Stomach smooth muscle (tissue), 2 donors: Measurements from ENCODE around the gene TBCEL.

Experiments used
- H3K27ac ChIP-seq: one replicate; pipeline ENCODE4 v1.7.0; 2013; ENCODE audit warnings: mild to moderate bottlenecking, low read length, inconsistent platforms
- H3K27me3 ChIP-seq, 2 donors: one replicate each; pipeline ENCODE4 v1.7.0; 2013; ENCODE audit warnings: low read length in 2 of 2; ENCODE audit not compliant: insufficient read depth in 2 of 2, control insufficient read depth in 1 of 2
- H3K36me3 ChIP-seq, 2 donors: one replicate each; pipeline ENCODE4 v1.7.0; 2013; ENCODE audit warnings: low read length in 2 of 2; ENCODE audit not compliant: control insufficient read depth in 2 of 2, insufficient read depth in 2 of 2
- H3K4me1 ChIP-seq: one replicate; pipeline ENCODE4 v1.7.0; 2013; ENCODE audit warnings: low read length; ENCODE audit not compliant: control insufficient read depth, insufficient read depth
- H3K4me3 ChIP-seq, 2 donors: one replicate each; pipeline ENCODE4 v1.7.0; 2013; ENCODE audit warnings: low read length in 2 of 2
- H3K9ac ChIP-seq, 2 donors: one replicate each; pipeline ENCODE4 v1.7.0; 2013; ENCODE audit warnings: low read length in 2 of 2, mild to moderate bottlenecking in 1 of 2
- H3K9me3 ChIP-seq, 2 donors: one replicate each; pipeline ENCODE4 v1.7.0; 2013; ENCODE audit warnings: low read length in 2 of 2; ENCODE audit not compliant: control insufficient read depth in 2 of 2
- donor health status: healthy.
- donor health status: Pancreatic carcinoma.

TBCEL gene

DNA sequence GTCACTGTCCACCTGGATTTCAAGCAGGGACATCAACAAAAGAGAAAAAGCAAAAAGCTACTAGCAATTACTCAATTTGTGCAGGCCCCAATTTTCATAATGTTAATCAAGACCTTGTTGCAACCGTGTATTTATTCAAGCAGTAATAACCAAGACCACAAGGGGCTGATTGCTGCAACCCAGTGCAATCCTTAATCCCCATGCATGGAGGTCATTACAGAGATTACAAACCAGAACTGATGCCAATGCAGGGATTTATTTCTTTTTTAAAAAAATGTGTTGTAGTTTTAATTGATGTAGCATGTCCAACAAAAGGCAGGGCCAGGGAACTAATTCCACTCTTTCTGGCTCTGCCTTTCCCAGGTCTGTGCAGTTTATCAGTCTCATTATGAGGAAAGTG, 95.5 kb downstream of the TBCEL start:
- Histone ChIP-seq H3K9me3 (peaks cover 6 to 10% of the 10 kb centered on the region in 2 donors), H3K27ac (no peak overlapping the region), H3K9ac (no peak overlapping the region), H3K4me1 (no peaks in the 10 kb centered on the region), H3K27me3 (no peaks in the 10 kb centered on the region), H3K36me3 (no peaks in the 10 kb centered on the region), H3K4me3 (no peak overlapping the region)

DNA sequence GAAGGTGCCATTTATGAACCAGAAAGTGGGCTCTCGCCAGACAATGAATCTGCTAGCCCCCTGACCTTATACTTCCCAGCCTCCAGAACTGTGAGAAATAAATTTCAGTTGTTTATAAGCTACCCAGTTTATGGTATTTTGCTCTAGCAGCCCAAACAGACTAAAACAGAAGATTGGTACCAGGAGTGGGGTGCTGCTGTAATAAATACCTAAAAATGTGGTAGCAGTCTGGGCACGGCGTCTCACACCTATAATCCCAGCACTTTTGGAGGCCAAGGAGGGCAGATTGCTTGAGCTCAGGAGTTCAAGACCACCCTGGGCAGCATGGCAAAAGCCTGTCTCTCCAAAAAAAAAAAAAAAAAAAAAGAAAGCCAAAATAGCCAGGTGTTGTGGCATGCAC, 98.4 kb downstream of the TBCEL start:
- no peak overlapping the region for H3K9ac ChIP-seq
- no peak overlapping the region for H3K4me3 ChIP-seq
- H3K27me3 ChIP-seq: no peaks in the 10 kb centered on the region
- H3K4me1 ChIP-seq: no peaks in the 10 kb centered on the region
- H3K36me3 ChIP-seq: no peaks in the 10 kb centered on the region
- H3K9me3 ChIP-seq: peaks cover 6 to 10% of the 10 kb centered on the region in 2 donors
- H3K27ac ChIP-seq: no peak overlapping the region

DNA sequence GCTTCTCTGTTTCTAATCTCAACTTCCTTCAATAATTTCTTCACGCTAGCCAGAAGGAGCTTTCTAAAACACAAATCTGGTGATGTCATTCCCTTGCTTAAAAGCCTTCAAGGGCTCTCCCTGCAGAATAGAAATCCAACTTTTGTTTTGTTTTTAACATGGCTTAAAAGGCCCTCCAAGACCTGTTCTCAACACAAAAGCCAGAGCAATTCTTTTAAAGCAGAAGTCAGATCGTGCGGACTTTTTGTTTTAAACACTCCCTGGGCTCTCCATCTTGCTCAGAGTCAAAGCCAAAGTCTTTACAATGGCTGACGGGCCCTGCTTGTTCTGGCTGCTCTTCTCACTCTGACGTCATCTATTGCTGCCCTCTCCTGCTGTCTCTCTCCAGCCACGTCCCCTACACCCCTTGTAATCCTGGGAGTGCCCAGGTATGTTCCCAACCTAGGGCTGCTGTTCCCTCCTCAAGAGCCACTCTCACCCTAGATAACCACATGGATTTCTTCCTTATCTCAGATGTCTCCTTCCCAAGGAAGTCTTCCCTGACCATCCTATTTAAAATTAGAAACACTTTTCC, 99.7 kb downstream of the TBCEL start:
- H3K9ac ChIP-seq: no peak overlapping the region
- no peak overlapping the region for H3K27ac ChIP-seq
- no peaks in the 10 kb centered on the region for H3K4me1 ChIP-seq
- no peak overlapping the region for H3K4me3 ChIP-seq
- no peaks in the 10 kb centered on the region for H3K36me3 ChIP-seq
- H3K27me3 ChIP-seq: no peaks in the 10 kb centered on the region
- H3K9me3 ChIP-seq: peaks cover 6 to 10% of the 10 kb centered on the region in 2 donors

DNA sequence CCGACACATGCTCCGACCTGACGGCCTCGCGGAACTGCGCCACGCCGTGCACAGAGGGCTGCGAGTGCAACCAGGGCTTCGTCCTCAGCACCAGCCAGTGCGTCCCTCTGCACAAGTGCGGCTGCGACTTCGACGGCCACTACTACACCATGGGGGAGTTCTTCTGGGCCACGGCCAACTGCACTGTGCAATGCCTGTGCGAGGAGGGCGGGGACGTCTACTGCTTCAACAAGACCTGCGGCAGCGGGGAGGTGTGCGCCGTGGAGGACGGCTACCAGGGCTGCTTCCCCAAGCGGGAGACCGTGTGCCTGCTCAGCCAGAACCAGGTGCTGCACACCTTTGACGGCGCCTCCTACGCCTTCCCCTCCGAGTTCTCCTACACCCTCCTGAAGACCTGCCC, 103.9 kb downstream of the TBCEL start:
- Histone ChIP-seq H3K4me3 (no peak overlapping the region), H3K27ac (no peak overlapping the region), H3K9ac (no peak overlapping the region), H3K27me3 (no peaks in the 10 kb centered on the region), H3K36me3 (no peaks in the 10 kb centered on the region), H3K9me3 (no peaks in the 10 kb centered on the region), H3K4me1 (no peaks in the 10 kb centered on the region)

DNA sequence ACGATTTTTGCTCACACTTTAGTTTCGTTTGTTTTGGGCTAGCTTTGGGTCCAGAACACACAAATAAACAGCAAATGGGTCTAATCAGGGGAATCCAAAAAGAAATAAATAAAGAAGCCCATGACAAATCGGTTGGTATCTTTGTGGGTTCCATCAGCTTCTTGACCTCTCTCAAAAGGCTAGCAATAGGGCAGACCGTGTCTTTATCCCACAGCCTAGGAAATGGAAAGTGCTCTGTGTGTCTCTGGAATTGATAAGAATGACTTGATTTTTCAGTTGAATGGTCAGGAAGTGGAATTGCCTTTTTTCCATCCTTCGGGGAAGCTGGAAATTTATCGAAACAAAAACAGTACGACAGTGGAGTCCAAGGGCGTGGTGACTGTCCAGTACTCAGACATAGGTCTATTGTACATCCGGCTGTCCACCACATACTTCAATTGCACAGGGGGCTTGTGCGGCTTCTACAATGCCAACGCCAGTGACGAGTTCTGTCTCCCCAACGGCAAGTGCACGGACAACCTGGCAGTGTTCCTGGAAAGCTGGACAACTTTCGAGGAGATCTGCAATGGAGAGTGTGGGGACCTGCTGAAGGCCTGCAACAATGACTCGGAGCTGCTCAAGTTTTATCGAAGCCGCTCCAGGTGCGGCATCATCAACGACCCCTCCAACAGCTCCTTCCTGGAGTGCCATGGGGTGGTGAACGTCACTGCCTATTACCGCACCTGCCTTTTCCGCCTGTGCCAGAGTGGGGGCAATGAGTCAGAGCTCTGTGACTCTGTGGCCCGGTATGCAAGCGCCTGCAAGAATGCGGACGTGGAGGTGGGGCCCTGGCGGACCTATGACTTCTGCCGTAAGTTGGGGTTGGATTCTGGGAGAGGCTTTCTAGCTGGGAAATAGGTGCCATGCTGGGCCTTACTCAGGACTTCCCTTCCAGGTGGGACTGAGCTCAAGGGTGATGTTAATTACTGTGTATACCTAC, 105.7 kb downstream of the TBCEL start:
- Histone ChIP-seq H3K27ac (no peak overlapping the region), H3K4me3 (no peak overlapping the region), H3K4me1 (no peaks in the 10 kb centered on the region), H3K9ac (no peak overlapping the region), H3K27me3 (no peaks in the 10 kb centered on the region), H3K9me3 (no peaks in the 10 kb centered on the region), H3K36me3 (no peaks in the 10 kb centered on the region)

DNA sequence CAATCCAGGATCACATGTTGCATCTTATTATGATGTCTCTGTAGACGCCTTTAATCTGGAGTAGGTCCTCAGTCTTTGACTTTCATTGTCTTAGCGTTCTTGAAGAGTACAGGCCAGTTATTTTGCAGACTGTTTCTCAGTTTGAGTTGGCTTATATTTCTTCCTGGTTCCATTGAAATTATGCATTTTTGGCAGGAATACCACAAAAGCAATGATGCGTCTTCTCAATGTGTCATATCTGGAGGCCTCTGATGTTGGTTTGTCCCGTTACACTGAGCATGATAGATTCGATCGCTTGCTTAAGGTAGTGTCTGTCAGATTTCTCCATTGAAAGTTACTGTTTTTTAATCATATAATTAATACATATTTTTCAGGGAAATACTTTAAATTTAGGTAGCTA, 107.8 kb downstream of the TBCEL start:
- Histone ChIP-seq H3K4me1 (no peaks in the 10 kb centered on the region), H3K27ac (no peak overlapping the region), H3K4me3 (no peak overlapping the region), H3K9me3 (no peaks in the 10 kb centered on the region), H3K27me3 (no peaks in the 10 kb centered on the region), H3K9ac (no peak overlapping the region), H3K36me3 (no peaks in the 10 kb centered on the region)

DNA sequence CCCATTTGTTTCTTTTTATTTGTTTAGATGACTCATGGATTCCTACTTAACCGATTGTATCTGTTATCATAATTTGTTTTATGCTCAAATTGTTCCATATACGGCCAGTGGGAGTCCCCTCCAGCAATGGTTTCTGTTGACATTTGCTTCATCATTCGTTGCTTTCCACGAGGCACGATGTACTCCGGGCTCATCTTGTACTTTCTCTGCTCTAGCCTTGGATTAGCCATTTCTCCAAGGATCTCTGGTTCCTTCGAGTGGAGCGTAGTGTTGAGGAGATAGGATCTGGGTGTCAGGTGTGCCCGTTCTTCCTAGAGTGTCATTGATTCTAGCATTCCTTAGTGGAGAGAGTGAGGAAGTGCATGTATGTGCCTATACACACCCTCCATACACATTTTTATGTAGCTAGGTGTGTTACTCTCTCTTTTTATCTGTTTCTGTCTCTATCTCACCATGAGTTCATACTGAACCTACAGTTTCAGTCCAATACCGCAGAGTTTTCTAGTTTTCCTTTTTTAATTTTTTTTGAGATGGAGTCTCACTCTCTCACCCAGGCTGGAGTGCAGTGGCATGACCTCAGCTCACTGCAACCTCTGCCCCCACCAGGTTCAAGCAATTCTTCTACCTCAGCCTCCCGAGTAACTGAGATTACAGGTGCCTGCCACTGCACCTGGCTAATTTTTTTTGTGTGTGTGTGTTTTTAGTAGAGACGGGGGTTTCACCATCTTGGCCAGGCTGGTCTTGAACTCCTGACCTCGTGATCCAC, 108.5 kb downstream of the TBCEL start:
- Histone ChIP-seq H3K9me3 (no peaks in the 10 kb centered on the region), H3K9ac (no peak overlapping the region), H3K27ac (no peak overlapping the region), H3K27me3 (no peaks in the 10 kb centered on the region), H3K36me3 (no peaks in the 10 kb centered on the region), H3K4me1 (no peaks in the 10 kb centered on the region), H3K4me3 (no peak overlapping the region)

DNA sequence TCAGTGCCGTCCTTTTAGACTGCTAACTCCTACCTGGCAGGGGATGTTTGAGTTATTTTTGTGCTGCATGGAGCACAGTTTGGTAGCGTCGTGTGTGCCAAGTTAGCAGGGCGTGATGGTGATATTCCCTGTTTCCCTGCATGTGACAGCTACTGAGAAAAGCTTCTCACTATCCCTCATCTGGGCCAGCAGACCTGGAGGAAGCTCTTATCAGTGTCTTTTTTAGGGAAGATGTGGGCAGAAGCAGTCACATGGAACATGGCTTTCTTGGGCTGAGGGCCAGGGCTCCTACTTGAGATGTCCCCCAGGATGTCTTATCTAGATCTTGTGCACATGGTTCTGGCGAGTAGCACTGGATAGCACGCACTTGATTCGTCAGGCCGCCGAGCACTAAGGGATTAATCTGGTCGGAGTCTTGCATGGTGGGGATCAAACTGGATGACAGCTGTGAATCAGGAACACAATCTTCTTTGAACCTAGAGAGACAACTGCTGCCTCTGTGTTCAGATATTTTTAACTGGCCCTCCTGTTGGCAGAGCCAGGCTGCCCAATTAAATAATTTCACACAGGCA, 110.9 kb downstream of the TBCEL start:
- H3K27ac ChIP-seq: no peak overlapping the region
- no peak overlapping the region for H3K9ac ChIP-seq
- H3K4me1 ChIP-seq: no peaks in the 10 kb centered on the region
- no peak overlapping the region for H3K4me3 ChIP-seq
- H3K36me3 ChIP-seq: peaks cover 0 to 2% of the 10 kb centered on the region in 2 donors
- no peaks in the 10 kb centered on the region for H3K9me3 ChIP-seq
- no peaks in the 10 kb centered on the region for H3K27me3 ChIP-seq

DNA sequence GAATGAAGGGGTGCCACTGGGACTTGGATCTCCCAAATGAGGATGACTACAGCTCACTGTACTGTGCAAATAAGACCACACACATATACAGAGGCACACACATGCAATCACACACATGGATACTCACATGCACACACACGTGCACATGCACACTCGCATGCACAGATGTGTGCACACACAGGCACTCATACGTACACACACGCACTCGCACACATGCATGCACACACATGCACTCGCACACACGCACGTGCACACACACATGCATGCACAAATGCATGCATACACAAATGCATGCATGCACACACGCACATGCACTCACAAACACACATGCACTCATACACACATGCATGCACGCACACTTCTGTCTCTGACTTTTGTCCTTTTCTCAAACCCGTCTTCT, 113.1 kb downstream of the TBCEL start:
- H3K4me3 ChIP-seq: no peak overlapping the region
- H3K9ac ChIP-seq: no peak overlapping the region
- no peaks in the 10 kb centered on the region for H3K9me3 ChIP-seq
- H3K4me1 ChIP-seq: no peaks in the 10 kb centered on the region
- peaks cover 0 to 2% of the 10 kb centered on the region in 2 donors for H3K36me3 ChIP-seq
- no peaks in the 10 kb centered on the region for H3K27me3 ChIP-seq
- H3K27ac ChIP-seq: no peak overlapping the region

DNA sequence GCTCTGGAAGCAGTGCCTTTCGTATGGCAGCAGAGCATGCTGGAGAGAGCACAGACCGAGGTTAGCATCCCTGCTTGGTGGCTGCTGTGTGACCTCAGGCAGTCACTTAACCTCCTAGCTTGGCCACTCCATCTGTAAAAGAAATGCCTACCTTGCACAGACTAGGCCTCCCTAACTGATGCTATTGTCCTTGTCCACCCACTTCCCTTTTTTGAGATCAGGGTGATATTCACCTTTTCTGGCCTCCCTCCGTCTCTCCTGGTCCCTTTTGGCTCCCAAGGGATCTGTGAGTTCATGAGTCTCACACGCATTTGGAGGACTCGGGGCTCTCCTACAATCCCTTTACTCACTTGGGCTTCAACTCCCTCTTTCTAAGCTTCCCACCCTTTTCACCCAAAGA, 114.4 kb downstream of the TBCEL start:
- H3K4me1 ChIP-seq: no peaks in the 10 kb centered on the region
- H3K36me3 ChIP-seq: peaks cover 0 to 2% of the 10 kb centered on the region in 2 donors
- no peak overlapping the region for H3K4me3 ChIP-seq
- H3K27me3 ChIP-seq: no peaks in the 10 kb centered on the region
- H3K27ac ChIP-seq: no peak overlapping the region
- H3K9me3 ChIP-seq: no peaks in the 10 kb centered on the region
- H3K9ac ChIP-seq: no peak overlapping the region
